GM21825 (cell line): ENCODE data around the gene MAML2.
"Not testable (repeated sequence)": the region's sequence is repeated elsewhere in the genome, so short reads cannot be mapped to it uniquely, and the experiment has no call there.

Experiments used
- ATAC-seq: cut with Tn5 transposase; IDR thresholded peaks from one replicate; pipeline ENCODE4 v1.9.1; 2021; ENCODE audit warnings: mild to moderate bottlenecking, moderate library complexity; ENCODE audit not compliant: unreplicated experiment

Gene MAML2

GRCh38 chr11:96293598-96294021, 49.4 kb downstream of the MAML2 start:
- peak; percentile 86 for ATAC-seq

- peak; percentile 2 for ATAC-seq
Measured at GRCh38 chr11:96293109-96293508, 49.9 kb downstream of the MAML2 start.

- no peak for ATAC-seq
Measured at GRCh38 chr11:96292291-96293010, 50.5 kb downstream of the MAML2 start.

DNA sequence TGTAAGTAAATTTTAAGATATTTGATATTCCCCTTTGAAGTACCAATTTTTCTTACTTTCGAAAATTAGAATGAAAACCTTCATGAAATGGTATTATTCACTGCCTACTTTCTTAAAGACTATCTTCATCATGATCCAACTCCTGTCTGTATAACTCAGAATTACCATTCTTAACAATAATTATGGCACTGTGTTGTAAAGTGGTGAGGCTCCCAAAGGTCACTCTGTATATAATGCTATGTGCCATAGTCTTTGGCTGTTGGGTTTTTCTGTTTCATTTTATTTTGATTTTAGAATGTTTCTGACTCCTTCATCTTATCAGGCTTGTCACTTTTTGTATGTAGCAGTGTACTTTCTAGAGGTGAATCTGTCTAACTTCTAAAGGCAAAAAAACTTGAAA, 52.4 kb downstream of the MAML2 start:
- ATAC-seq, result no peak

DNA sequence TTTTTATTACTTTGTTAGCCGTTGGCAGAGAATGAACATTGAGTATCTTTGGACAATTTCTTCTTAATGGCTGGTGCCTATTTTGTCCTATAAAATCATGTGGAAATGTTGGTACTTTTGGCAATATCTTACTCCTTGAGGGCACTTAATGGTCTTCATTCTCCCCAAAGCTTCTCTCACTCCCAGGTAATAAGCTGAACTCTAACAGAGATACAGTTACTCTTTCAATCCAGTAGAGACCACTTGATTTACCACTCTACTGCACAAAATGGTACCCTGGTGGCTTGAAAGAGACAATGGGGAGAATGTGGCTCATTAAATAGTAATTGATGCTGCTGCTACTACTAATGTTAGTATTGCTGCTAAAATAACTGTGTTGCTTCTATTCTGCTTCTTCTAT, 53.0 kb downstream of the MAML2 start:
- no peak for ATAC-seq

DNA sequence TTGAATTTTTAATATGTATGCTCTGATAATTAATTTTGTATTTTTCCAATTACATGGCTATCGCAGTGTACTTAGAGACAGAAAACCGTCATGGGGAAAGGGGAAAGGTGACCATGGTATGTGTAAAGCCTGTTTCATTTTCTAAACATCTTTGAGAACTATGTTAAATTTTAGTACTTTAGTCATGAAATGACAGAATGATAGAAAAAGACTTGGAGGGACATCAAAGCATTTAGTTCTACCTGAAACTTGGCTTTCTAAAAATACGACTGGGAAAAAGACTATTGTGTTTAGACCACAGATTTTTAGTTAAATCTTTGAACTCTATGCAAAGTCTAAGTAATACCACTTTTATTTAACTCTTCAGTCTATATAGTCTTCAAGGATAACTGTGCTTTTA, 54.1 kb downstream of the MAML2 start:
- ATAC-seq, result no peak

DNA sequence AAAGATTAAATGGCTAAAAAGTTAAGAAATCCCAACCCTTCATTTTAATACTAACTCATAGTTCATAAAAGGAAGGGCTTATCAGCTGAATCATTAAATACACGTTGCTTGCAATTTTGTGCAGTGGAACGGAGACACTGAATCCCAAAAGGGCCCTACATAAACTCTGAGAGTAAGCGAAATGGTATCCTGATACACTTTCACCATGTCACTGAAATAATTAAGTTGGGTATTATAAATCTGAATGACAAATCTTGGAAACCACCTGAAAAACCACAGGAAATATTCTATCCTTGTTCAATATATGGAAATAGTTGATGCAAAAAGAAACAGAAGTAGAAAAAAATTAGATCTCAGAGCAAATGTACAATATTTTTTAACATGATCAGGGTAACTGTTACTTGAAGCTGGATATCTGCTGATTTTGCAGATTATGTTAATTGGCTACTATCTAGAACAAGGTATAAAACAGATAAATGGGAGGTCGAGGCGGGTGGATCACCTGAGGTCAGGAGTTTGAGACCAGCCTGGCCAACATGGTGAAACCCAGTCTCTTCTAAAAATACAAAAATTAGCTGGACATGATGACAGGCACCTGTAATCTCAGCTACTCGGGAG, 55.1 kb downstream of the MAML2 start:
- no peak for ATAC-seq

- ATAC-seq, result not testable (repeated sequence)
Measured at GRCh38 chr11:96285985-96286384, 57.0 kb downstream of the MAML2 start.

DNA sequence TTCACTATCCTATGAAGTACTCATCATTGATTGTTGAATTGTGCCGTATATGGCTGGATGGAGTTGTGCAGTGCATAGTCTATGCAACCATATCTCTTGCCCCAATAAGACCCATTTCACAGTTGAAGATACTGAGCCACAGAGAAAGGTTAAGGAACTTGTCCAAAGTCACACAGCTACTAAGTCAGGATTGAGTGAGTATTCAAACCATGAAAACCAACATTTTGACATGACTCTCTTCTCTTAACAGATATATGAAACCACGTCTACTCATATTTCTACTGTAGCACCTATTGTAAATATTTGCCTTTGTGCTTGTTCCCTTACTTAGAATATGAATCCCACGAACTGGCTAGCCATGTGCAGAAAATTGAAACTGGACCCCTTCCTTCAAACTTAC, 58.1 kb downstream of the MAML2 start:
- ATAC-seq, result no peak

- ATAC-seq, result no peak
Measured at GRCh38 chr11:96284401-96284800, 58.6 kb downstream of the MAML2 start.

DNA sequence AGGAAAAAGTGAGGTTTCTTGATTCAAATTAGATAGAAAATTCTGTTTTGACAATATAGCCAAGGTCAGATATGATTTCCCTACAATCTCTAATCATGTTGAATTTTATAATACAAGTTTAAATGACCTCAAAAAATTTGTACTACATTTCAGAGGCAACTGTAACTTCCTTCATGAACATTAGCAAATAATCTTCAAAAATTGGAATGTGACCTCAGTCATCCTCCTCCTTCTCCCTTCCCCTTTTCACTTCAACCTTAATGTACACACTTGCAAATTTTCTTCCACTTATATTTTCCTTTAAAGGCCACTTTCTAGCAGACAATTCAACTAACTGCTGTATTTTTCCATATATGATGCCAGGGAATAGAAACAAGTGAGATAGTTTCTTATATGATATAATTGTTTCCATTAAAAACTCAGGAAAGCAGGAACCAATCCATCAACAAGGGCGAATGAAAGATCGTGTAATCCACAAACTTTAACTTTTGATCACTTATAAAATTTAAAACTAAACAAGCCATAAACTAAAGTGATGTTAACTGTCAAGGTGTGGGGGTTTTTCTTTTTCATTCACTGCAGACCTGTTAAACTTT, 60.3 kb downstream of the MAML2 start:
- no peak for ATAC-seq

- no peak for ATAC-seq
Measured at GRCh38 chr11:96280444-96280843, 62.6 kb downstream of the MAML2 start.

DNA sequence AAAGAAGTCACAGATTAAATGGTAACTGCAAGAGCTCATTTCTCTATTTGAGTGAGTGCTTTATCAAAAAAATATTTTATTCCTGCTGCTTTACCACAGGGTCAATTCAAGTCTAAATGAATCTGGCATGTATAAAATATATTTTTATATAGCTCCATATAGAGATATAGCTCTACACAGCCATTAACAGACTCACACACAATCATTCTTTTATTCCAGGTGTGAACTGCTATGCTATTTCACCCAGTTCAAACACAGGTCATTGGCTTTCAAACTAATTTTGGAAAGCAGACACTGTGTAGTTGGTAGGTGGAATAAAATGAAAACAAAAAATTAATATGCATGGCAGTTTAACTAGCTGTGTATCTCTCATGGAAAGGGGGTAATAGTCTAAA, 63.1 kb downstream of the MAML2 start:
- no peak for ATAC-seq

DNA sequence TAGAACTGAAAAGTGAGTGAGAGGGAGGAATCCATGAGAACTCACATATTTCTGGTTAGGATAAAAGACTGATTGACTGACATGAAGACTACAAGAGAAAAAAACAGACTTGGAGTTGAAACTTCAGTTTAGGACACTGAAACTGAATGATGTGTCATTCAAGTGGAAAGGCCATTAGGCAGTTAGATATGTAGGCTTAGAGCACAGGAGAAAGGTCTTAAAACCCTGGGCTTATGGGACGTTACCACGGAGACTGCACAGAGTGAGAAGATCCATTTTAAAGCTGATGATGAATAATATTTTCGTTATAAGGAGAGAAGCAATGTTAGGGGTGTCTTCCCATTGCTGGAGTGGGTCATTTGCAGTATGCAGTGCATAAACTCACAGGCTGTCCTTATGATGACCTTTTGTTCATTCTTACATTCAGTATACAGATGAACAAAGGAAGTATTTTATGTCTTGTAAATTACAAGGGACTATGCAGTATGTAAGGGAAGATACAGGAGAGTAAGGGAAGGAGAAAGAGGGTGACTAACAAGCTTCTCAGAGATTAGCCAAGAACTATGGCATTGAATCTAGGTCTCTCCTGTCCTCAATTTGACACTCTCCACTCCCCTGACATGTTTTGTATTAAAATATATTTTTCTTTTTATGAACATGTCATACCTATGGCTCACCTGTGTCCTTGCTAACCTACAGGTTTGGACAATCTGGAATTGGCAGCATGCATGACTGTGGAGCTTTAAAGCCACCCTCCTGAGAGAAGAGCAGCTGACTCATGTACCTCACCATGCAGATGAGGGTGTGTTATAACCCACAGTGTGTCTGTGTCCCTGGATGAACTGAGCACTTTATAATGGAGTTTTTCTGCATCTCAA, 63.7 kb downstream of the MAML2 start:
- no peak for ATAC-seq

DNA sequence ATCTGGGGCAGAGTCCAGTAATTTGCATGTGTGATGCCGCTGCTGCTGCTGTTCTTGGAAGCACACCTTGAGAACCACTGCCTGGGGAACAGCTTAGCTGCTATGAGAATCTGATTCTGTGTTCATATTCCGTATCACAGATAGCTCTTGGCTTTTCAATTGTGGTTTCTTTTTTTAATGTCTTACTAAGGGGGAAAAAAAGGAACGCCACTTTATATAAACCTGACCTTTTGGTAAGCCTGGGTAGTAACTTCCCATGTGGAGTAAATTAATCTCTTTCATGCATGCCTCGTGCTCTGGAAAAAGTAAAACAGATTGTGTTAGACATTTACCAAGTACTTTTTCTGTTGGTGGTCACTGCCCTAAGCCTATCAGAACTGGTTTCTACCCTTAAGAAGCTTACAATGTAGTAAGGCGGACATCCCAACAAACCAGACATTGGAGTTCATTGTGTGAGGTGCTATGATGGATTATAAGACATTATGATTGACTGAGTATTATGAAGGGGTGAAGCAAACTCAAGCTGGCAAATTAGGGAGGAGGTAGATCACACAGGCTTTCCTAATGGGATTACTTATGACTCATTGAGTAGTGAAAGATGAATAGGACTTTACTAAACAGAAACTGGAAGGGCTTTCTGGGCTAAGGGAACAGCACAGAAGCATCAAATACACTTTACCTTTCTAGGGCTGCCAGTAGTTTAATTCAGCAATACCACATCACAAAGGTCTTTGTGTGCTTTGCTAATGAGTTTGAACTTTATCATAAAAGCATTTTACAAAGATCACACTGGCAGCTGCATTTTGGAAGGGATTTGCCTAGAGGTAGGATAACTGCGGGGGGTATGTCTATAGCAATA, 64.7 kb downstream of the MAML2 start:
- ATAC-seq, result no peak

- no peak for ATAC-seq
Measured at GRCh38 chr11:96277696-96278038, 65.3 kb downstream of the MAML2 start.

GRCh38 chr11:96276836-96277235, 66.2 kb downstream of the MAML2 start:
- ATAC-seq, result no peak

DNA sequence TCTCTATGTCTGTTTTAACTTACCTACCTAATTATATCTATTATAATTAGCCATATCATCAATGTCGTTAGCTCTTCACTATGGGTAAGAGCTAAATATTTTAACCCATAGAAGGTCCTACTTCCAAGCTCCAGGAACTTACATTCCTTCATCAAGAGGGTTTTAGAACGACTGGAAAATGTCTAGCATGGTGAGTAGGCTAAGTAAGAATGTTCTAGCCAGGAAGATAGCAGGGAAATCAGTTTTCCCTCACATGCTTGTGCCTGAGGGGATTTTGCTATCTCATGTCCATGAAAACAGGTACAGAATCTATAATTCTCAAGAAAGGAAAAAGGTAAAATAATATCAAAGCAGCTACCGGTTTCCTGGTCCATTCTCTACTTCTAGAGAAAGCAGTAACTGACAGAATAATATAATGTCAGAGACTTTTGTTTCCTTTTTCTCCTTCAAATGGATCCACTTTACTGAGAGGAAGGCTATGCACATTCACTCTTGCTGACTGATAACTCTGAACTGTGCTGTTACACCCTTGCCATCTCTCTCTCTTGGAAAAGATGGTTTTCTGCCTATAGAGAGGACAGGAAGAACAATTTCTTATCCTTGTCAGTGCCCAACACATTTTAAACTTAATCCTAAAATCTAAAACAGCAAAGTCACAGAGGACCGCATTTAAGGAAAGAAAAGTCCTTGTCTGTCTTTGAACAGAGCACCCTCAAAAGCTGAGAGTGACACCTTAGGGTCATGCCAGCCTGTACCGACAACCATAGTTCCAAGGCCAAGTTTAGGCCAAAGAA, 67.0 kb downstream of the MAML2 start:
- ATAC-seq, result no peak

- no peak for ATAC-seq
Measured at GRCh38 chr11:96273507-96273906, 69.5 kb downstream of the MAML2 start.
